HUES64 (cell line): ENCODE results near the gene ENGASE.

Experiments
- H3K27ac ChIP-seq: 2 replicates; pipeline ENCODE4 v1.7.0; 2013; ENCODE audit warnings: low read depth, low read length, inconsistent platforms
- H3K27me3 ChIP-seq: 2 replicates; pipeline ENCODE4 v1.6.1; 2013; ENCODE audit warnings: mild to moderate bottlenecking, low read length; ENCODE audit not compliant: insufficient read depth
- H3K36me3 ChIP-seq: 2 replicates; pipeline ENCODE4 v1.6.1; 2013; ENCODE audit warnings: mild to moderate bottlenecking, low read length; ENCODE audit not compliant: insufficient read depth
- H3K4me1 ChIP-seq: 2 replicates; pipeline ENCODE4 v1.6.1; 2013; ENCODE audit warnings: mild to moderate bottlenecking, low read length, moderate library complexity; ENCODE audit not compliant: insufficient read depth
- H3K4me3 ChIP-seq: 2 replicates; pipeline ENCODE4 v1.5.1; 2013; ENCODE audit warnings: mild to moderate bottlenecking, low read length, moderate library complexity
- H3K9ac ChIP-seq: 2 replicates; pipeline ENCODE4 v1.6.1; 2013; ENCODE audit warnings: mild to moderate bottlenecking, low read depth, low read length
- H3K9me3 ChIP-seq: 2 replicates; pipeline ENCODE4 v1.6.1; 2013; ENCODE audit warnings: low read depth, low read length; ENCODE audit not compliant: insufficient read depth
- WGBS: fragments of 150-250, 120-280 bp; methylation state at CpG from one replicate; pipeline ENCODE4 v1.1.7; 2013; ENCODE audit warnings: missing lambda C conversion rate; 5-methylcytosine and 5-hydroxymethylcytosine counted together

Gene ENGASE

DNA sequence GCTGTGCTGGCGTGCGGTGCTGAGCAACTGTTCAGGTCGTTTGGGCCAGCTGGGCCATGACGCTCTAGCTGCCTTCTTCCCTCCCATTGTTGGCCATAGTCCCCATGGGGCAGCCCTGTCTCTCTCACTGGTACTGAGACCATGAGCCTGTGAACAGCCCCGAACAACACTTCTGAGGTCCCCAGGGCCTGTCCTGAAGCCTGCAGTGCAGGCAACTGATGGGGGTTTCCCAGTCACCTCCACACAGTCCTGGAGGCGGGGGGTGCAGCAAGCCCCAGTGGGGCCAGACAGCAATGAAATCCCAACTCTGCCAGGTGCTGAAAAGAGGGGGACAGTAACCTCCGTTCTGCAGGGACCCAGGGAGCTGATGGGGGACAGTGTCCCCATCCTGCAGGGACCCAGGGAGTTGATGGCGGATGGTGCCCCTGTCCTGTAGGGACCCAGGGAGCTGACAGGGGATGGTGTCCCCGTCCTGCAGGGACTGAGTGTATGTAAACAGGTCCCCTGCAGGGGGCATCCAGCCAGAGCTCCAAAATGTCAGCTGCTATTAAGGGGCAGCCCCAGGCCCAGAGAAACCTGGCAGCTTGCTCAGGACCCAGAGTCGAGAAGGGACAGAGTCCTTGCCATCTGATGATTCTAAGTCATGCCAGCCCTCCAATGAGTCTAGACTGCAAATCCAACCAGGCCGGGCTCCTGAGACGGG is 30.4 kb downstream of the ENGASE start:
- H3K4me1 ChIP-seq, result no peaks in the 10 kb centered on the region; the same call in 1 of the 2 replicates
- no peak overlapping the region for H3K9ac ChIP-seq
- H3K27ac ChIP-seq, result no peak overlapping the region
- no peak overlapping the region for H3K4me3 ChIP-seq
- no peaks in the 10 kb centered on the region for H3K27me3 ChIP-seq
- no peaks in the 10 kb centered on the region for H3K36me3 ChIP-seq
- WGBS, result 83% methylated on average over 12 of the region's 12 CpGs
- H3K9me3 ChIP-seq, result no peaks in the 10 kb centered on the region

DNA sequence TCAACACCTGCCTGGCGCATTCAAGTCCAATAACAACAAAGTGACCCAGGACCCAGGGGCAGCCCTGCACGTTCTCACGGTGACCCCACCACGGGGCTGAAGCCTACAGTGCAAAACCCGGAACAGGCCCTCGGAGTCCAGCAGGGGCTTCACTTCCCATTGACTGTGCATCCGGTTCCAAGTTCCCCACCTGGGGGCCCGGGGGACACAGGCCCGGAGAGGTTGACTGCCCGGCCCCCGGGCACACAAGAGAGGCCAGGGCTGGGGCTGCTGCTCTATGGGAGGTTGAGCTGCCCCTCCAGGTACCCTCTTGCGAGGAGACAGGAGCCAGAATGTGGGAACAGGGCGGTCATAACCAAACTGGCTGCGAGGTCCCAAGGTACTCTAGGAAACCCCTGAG is 31.3 kb downstream of the ENGASE start:
- Histone ChIP-seq H3K9ac (no peak overlapping the region), H3K9me3 (no peaks in the 10 kb centered on the region), H3K4me1 (no peaks in the 10 kb centered on the region; the same call in 1 of the 2 replicates), H3K4me3 (no peak overlapping the region), H3K27ac (no peak overlapping the region), H3K36me3 (no peaks in the 10 kb centered on the region), H3K27me3 (no peaks in the 10 kb centered on the region)
- 92% methylated on average over 14 of the region's 14 CpGs for WGBS

DNA sequence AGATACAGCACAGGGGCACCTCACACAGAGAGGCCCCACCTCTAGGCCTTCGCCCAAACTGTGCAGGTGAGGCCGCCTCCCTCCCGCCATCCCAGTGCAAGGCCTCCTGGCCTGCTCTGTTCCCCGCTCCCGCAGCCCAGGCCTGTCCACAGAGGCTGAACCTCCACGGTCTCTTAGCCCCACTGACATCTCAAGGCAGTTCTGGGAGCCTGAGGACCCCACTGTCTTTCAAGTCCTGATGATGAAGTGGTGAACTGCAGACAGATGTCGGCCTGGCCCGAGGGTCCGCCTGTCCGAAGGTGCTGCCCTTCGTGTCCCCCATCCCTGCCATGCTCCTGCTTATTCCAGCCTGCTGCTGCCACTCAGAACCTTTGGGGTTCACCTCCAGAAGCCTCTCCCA is 32.3 kb downstream of the ENGASE start:
- Histone ChIP-seq H3K9ac (no peak overlapping the region), H3K4me1 (no peaks in the 10 kb centered on the region), H3K27me3 (no peaks in the 10 kb centered on the region), H3K36me3 (no peaks in the 10 kb centered on the region), H3K4me3 (no peak overlapping the region), H3K27ac (no peak overlapping the region), H3K9me3 (no peaks in the 10 kb centered on the region)
- WGBS, result 95% methylated on average over 11 of the region's 11 CpGs

DNA sequence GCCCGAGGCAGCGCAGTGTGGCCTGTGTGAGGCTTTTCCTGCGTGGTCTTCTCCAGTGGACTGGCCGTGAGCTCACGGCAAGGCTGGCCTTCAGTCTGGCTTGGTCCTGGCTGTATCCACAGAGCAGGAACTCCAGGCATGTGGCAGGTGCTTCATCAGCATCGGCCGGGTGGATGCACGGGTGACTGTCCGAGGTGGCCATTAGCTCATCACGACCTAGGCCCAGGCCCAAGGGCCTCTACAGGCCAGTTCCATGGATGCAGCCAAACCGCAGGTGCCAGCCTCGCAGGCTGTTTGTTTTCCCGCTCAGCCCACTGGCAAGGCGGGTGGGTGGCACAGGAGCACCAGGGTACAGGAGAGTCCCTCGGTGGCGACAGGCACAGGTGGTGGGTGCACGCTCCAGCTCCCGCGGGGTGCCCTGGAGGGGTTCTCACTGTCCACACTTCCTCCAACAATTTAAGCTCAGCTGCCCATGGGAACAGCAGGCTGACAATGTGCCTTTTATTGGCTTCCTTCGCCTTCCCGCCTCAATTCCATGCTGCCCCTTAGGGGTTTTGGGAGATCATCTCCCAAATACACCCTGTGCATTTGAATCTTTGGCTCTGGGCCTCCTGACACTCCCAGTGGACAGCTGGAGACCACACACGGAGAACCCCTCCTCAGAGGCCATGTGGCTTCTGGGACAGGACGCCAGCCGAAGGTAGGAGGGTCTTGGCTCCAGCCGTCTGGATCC is 33.0 kb downstream of the ENGASE start:
- H3K9ac ChIP-seq, result no peak overlapping the region
- H3K36me3 ChIP-seq, result no peaks in the 10 kb centered on the region
- no peaks in the 10 kb centered on the region for H3K4me1 ChIP-seq
- H3K9me3 ChIP-seq, result no peaks in the 10 kb centered on the region
- 93% methylated on average over 25 of the region's 25 CpGs for WGBS
- no peak overlapping the region for H3K27ac ChIP-seq
- H3K4me3 ChIP-seq, result no peak overlapping the region
- H3K27me3 ChIP-seq, result no peaks in the 10 kb centered on the region

DNA sequence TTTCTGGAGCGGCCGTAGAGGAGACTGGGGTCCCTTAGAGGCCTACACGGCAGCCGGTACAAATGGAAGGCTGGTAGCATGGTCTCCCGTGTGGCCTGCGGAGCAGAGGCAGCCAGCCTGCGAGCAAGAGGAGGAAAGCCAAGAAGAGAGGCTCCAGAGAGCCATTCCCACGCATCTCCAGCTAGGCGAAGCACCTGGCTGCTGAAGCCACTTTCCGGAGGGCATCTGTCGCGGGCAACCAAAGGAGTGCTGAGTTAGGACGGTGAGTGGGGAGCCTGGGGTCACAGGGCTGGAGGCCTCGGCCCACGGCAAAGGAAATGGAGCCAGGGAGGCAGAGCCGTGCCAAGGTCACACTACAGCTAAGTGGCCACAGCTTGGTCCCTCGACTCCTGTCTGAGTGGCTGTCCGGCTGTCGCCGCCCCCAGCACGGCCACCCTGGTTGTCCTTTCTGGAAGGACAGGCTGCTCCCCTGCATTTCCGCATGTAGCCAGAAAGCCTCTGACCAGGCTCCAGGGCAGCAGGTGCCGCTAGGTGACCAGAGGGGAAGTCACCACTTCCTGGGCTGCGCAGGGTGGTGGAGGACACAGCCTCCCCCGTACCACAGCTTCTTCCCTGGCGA is 33.7 kb downstream of the ENGASE start:
- H3K9ac ChIP-seq, result no peak overlapping the region
- H3K36me3 ChIP-seq, result no peaks in the 10 kb centered on the region
- H3K27ac ChIP-seq, result no peak overlapping the region
- H3K9me3 ChIP-seq, result no peaks in the 10 kb centered on the region
- WGBS, result 90% methylated on average over 26 of the region's 26 CpGs
- H3K4me3 ChIP-seq, result no peak overlapping the region
- H3K4me1 ChIP-seq, result no peaks in the 10 kb centered on the region
- no peaks in the 10 kb centered on the region for H3K27me3 ChIP-seq

DNA sequence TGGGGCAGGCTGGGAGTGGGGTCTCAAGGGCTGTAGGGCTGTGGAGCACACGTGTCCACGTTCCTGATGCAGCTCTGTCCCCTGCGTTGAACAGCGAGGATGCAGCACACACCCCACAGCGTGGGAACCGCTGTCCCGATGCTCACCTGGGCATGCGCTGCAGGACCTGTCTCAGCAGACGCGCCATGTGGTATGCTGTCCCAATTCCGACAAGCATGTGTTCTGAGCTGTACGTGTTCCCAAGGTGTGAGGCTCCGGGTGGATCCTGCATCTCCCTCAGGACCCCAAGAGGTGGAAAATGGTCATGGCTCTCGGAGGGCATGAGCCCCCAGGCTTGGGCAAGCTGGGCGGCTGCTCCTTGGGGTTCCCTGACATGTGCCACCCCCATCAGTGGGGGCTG is 34.2 kb downstream of the ENGASE start:
- WGBS, result 91% methylated on average over 15 of the region's 15 CpGs
- no peaks in the 10 kb centered on the region for H3K4me1 ChIP-seq
- no peaks in the 10 kb centered on the region for H3K27me3 ChIP-seq
- H3K4me3 ChIP-seq, result no peak overlapping the region
- H3K9ac ChIP-seq, result no peak overlapping the region
- H3K9me3 ChIP-seq, result no peaks in the 10 kb centered on the region
- H3K27ac ChIP-seq, result no peak overlapping the region
- H3K36me3 ChIP-seq, result no peaks in the 10 kb centered on the region

DNA sequence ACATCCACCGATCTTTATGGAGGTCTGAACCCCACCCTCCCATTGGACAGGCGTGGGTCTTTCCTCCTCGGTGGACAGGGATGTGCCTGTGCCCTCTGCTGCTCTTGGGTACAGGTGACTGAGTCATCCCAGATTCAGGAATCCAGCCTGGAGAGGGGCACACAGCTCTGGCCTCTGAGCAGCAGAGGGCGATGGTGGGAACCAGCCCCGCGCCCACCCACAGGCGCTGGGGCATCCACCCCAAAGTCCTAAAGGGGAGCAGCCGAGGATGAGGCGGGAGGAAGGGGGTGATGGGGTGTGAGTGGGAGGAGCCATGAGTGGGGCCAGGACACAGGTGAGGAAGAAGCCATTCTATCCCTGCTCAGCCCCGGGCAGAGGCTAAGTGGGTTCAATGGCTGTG is 35.0 kb downstream of the ENGASE start:
- no peaks in the 10 kb centered on the region for H3K36me3 ChIP-seq
- no peak overlapping the region for H3K27ac ChIP-seq
- H3K4me3 ChIP-seq, result no peak overlapping the region
- no peaks in the 10 kb centered on the region for H3K9me3 ChIP-seq
- WGBS, result 66% methylated on average over 10 of the region's 10 CpGs
- H3K27me3 ChIP-seq, result no peaks in the 10 kb centered on the region
- no peak overlapping the region for H3K9ac ChIP-seq
- peaks cover 4% of the 10 kb centered on the region; the same call in 1 of the 2 replicates for H3K4me1 ChIP-seq

DNA sequence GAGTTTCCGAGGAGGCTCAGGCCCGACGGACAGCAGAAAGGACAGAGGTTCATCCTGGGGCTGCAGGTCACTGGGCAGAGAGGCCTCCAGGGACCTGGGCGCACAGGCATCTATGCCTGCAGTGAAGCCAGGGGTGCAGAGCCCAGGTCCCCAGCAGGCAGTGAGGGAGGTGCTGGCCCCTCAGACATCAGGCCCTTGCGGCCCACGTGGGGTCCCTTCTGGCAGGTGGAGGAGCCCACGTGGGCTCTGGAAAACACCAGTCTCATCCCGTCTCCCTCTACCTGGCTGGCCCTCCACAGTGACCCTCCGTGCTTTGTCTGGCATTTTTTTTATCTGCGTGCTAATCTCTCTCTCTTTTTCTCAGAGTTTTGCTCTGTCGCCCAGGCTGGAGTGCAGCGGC is 36.5 kb downstream of the ENGASE start:
- Histone ChIP-seq H3K36me3 (no peaks in the 10 kb centered on the region), H3K9me3 (no peaks in the 10 kb centered on the region), H3K27ac (no peak overlapping the region), H3K4me3 (no peak overlapping the region), H3K9ac (no peak overlapping the region), H3K27me3 (no peaks in the 10 kb centered on the region), H3K4me1 (peaks cover 9% of the 10 kb centered on the region)
- 95% methylated on average over 12 of the region's 12 CpGs for WGBS

DNA sequence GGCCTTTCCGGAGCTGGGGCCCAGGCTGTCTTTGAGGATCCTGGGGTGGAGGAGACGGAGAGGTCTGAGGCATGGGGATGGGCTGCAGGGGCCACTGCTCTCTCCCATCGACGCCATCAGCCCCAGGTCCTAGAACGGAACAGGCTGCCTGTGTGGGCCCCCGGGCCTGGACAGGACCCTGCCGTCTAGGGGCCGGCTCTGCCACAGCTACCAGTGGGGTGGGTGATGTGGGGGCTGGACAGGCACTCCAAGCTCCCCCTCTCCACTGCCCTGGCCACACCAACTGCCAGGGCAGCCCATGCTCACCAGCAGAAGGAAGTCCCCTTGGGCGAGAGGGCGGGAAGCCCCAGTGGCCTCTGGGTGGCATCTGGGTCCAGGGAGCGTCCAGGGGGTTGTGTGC is 37.8 kb downstream of the ENGASE start:
- Histone ChIP-seq H3K27ac (no peak overlapping the region), H3K9ac (no peak overlapping the region), H3K36me3 (no peaks in the 10 kb centered on the region), H3K27me3 (no peaks in the 10 kb centered on the region), H3K4me3 (no peak overlapping the region), H3K4me1 (peaks cover 9% of the 10 kb centered on the region), H3K9me3 (no peaks in the 10 kb centered on the region)
- 93% methylated on average over 10 of the region's 11 CpGs for WGBS

DNA sequence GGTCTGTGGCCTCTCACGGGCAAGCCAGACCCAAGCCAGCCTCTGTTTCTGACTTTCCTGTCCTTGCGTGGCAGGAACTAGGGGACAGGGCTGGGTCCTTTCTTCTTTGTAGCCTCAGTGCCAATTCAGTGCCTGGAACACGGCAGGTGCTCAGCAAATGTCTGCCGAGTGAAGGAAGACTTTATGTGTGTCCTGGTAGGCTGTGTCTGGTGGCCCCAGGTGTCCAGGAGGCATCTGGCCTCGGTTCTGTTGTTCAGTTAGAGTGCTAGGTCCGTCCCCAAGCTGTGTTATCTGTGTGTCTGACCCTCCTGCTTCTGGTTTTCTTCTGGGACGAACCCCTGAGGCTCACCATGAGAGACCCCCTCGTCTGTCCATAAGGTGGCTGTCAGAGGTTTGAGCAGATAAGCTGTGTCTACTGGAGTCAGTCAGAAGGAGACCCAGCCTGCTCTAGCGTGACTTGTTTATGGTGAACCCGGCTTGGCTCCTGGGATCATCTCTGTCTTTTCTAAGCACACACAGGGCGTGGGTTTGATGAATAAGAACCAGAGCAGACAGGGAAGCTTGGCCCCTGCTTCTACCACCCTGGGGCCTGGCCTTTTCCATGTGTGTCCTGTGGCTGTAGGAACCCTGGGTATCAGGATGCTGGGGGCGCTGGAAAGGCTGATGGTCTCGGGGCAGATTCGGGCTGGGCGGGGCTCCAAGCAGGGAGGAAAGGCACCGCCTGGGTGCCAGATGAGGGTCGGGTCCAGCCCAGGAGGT is 39.3 kb downstream of the ENGASE start:
- H3K9me3 ChIP-seq, result no peaks in the 10 kb centered on the region
- no peak overlapping the region for H3K27ac ChIP-seq
- peaks cover 9% of the 10 kb centered on the region for H3K4me1 ChIP-seq
- no peak overlapping the region for H3K4me3 ChIP-seq
- WGBS, result 93% methylated on average over 17 of the region's 17 CpGs
- H3K27me3 ChIP-seq, result no peaks in the 10 kb centered on the region
- no peak overlapping the region for H3K9ac ChIP-seq
- no peaks in the 10 kb centered on the region for H3K36me3 ChIP-seq
